RWPE1 (cell line): ENCODE measurements around the gene KCNQ5.

Experiments used
- CTCF ChIA-PET: fragments of 350-600 bp; sonication (Branson Sonifier 250); formaldehyde crosslinking; extraction: SDS; loops from one replicate; lab custom pipeline; 2021; lab: Yijun Ruan, JAX
- POLR2A ChIA-PET: fragments of 400-600 bp; formaldehyde crosslinking; extraction: SDS; loops from one replicate; lab custom pipeline; 2020; ENCODE audit warnings: antibody characterized with exemption; ENCODE audit not compliant: low non-redundant PET; lab: Yijun Ruan, JAX
- DNase-seq: peaks from one replicate; pipeline ENCODE4 v3.0.0; 2012; ENCODE audit warnings: low spot score
- H3K27ac ChIP-seq: fragments of 450-650 bp; 2 replicates; pipeline ENCODE4 v1.5.1; 2017
- TF ChIP-seq, protein P1 (sequence below): fragments of 450-650 bp; conservative IDR thresholded peaks from 2 replicates; pipeline ENCODE4 v1.5.1; 2017; ENCODE audit warnings: low read depth, mild to moderate bottlenecking

Gene KCNQ5

DNA sequence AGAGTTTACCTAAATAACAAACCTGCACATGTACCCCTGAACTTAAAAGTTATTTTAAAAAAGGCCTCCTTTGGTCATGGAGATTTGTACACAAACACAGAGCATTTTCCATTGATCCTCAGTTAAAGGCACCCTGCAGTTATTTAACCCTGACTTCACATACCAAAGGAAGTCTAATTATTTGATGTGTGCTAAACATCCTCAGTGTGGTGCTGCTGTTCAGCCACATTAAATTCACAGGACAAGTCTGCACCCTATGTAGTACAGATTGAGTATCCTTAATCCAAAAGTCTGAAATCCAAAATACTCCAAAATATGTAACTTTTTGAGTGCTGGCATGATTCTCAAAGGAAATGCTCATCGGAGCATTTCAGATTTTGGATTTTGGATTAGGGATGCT lies 21.4 kb downstream of the KCNQ5 start:
- H3K27ac ChIP-seq, result no peak overlapping the region
- POLR2A ChIA-PET, result no interaction called here
- DNase-seq, result no peak
- CTCF ChIA-PET, result no interaction called here
- TF ChIP-seq, protein P1, sequence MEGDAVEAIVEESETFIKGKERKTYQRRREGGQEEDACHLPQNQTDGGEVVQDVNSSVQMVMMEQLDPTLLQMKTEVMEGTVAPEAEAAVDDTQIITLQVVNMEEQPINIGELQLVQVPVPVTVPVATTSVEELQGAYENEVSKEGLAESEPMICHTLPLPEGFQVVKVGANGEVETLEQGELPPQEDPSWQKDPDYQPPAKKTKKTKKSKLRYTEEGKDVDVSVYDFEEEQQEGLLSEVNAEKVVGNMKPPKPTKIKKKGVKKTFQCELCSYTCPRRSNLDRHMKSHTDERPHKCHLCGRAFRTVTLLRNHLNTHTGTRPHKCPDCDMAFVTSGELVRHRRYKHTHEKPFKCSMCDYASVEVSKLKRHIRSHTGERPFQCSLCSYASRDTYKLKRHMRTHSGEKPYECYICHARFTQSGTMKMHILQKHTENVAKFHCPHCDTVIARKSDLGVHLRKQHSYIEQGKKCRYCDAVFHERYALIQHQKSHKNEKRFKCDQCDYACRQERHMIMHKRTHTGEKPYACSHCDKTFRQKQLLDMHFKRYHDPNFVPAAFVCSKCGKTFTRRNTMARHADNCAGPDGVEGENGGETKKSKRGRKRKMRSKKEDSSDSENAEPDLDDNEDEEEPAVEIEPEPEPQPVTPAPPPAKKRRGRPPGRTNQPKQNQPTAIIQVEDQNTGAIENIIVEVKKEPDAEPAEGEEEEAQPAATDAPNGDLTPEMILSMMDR, result no peak

DNA sequence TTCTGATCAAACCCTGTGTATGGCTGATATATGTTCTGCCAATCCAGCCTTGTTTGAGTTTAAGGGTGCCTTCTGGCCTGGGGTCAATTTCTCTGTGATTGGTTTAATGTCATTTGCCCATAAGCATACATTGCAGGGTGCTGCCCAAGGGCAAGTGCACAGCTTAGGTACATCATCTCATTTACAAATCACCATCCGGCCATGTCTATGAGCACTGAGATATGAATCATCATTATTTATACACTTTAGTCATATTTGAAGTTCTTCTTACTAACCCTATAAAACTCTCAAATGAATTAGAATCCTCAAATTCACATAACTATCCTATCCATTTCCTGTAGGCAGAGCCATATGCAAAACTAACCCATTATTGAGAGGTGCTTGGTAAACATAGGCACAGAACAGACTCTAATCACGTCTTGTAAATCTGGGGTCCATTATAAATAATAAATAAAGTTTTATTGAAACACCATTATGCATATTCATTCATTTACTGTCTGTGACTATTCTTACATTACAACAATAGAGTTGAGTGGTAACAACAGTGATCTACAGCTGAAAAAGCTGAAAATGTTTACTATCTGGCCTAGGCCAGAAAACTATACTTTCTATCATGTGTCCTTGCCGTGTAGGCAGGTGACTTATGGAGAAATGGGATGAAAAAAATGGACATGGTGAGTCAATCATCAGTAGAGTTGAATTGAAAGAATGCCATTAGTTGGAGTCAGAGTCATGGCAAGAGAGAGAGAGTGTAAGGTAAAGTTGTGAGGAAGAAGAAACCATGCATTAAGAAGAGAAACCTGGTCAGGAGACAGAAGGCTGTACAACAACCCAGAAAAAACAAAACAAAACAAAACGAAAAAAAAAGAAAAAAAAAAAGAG lies 25.0 kb downstream of the KCNQ5 start:
- ChIA-PET POLR2A (no interaction called here), CTCF (interaction anchor here (0.7 kb wide), 2 partner anchors 48 to 79 kb away, joined by 3 to 6 read pairs; no protein-coding TSS in a partner anchor)
- TF ChIP-seq, protein P1, result no peak
- peak; percentile 34 for DNase-seq
- H3K27ac ChIP-seq, result no peak overlapping the region

DNA sequence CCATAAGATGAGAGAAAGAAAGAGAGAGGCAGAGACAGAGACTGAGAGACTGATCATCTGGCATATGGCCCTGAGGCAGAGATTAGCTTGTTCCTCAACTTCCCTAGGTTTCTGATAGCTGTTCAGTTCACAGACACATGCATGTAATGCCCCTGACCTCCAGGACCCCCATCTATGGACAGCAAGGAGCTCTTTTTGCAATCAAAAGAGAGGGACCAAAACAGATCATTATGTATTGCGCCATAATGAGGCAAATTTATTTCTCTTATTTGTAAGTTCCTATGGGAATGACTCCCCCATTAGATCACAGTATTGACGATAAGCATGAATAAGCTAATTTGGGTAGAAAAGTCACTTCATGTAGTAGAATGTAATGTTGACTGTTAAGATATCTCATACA lies 25.6 kb downstream of the KCNQ5 start:
- CTCF ChIA-PET, result interaction anchor here (0.7 kb wide), 1 partner anchor 79 kb away, joined by 3 read pairs; no protein-coding TSS in a partner anchor
- no peak overlapping the region for H3K27ac ChIP-seq
- POLR2A ChIA-PET, result no interaction called here

DNA sequence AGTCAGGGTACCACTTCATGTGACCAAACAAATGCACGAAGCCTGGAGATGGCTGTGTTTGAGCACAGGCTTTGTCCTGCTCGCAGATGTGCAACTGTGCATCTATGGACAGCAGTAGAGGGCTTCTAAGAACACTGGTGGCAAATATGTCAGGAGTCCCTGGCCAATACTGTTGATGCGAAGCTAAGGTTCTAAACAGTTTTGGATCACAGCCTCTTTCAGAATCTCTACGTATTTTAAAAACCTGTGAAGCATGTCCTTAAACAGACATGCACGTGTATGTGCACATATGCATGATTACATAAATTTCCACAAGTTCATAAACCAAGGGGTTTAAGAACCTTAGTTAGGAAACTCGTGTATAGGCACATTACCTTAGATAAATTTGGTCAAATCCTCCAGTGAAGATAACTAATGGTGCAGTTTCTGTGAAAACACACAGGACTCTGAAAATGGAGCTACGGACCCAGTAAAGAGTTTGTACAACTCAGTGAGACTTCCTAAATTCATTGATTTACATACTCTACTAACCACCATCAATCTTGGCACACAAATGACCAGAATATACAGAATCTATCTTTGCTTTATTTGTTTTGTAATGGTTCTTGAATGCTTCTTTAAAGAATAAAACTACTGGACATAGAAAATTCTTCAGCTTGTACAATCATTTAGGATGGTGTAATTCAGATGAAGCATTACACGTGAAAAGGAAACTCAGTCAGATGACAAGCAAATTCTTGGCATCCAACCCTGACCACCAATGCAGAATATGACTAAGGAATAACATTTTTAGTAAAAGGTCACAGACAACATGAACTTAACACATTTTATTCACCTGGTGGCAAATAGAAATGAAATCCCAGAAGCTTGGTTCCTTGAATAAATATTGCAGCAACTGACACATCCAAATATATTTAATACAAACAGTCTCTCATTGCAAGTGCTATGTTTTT lies 27.4 kb downstream of the KCNQ5 start:
- peak; percentile 53 for DNase-seq
- no peak overlapping the region for H3K27ac ChIP-seq
- TF ChIP-seq, protein P1, result no peak
- POLR2A ChIA-PET, result no interaction called here
- CTCF ChIA-PET, result interaction anchor here (0.6 kb wide), 1 partner anchor 217 kb away, joined by 3 read pairs; no protein-coding TSS in a partner anchor

More for the DNA sequence above, 25.6 kb downstream of the KCNQ5 start:
- TF ChIP-seq, protein P1, result no peak
- DNase-seq, result no peak

DNA sequence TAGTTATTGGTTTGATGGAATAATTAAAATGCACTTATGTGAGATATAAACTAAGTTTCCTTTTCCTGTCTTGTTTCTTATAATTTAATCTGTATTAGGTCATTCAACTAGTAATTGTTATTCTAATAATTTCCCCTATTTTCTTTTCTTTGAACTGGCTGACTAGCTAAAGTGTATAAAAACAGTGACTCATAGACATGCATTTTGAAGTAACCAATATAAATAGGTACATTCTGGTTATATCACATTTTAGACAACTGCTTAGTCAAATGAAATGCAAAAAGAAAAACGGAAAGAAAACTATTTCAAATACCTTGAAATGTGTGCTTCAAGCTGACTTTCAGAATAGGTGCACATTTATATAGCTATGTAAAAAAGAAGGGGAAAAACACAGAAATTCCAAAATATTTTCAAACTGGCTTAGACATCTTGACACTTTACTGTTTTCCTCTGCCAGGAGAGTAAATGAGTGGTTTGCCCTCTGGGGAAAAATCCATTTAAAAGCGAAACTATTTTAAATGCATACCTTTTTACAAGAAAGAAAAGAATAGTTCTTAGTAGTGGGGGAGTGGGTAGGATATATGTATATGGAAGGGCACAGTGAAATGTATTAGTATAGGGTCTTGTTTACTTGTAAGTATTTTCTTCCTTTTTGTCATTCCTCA lies 28.3 kb downstream of the KCNQ5 start:
- peak; percentile 23 for DNase-seq
- ChIA-PET POLR2A (no interaction called here), CTCF (interaction anchor here (0.6 kb wide), 1 partner anchor 218 kb away, joined by 3 read pairs; no protein-coding TSS in a partner anchor)
- TF ChIP-seq, protein P1, result no peak
- H3K27ac ChIP-seq, result no peak overlapping the region
